ENCODE results near the gene MEGF6.

DNA sequence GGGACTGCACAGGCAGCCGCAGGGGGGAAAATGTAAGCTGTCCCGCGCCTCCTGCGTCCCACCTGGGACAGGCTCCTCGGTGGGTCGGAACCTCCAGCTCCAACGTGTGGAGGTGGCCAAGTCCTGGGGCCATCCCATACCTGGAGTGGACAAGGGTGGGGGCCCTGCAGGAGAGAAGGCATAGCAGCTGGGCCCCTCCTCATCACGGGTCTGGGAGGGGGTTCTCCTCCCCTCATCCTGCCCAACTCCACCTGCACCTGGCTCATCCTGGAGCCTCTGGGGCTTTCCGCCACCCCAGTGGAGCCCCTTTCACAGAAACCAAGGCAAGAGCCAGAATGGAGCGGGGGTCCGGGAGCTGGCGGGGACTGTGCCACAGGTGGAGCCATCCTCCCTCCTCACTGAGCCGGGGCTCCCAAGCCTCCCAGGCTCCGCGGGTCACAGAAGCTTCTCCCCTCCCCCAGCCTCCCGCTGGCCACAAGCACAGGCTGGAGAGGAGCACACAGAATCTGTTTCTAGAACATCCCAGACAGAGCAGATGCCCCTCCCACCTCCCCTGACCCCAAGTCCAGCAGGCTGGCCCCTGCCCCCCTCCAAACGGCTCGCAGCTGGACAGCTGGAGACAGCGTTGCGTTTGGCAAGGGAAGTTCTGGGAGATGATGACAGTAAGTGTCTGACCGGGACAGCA, 65.8 kb downstream of the MEGF6 start:
- TF ChIP-seq, protein P1, sequence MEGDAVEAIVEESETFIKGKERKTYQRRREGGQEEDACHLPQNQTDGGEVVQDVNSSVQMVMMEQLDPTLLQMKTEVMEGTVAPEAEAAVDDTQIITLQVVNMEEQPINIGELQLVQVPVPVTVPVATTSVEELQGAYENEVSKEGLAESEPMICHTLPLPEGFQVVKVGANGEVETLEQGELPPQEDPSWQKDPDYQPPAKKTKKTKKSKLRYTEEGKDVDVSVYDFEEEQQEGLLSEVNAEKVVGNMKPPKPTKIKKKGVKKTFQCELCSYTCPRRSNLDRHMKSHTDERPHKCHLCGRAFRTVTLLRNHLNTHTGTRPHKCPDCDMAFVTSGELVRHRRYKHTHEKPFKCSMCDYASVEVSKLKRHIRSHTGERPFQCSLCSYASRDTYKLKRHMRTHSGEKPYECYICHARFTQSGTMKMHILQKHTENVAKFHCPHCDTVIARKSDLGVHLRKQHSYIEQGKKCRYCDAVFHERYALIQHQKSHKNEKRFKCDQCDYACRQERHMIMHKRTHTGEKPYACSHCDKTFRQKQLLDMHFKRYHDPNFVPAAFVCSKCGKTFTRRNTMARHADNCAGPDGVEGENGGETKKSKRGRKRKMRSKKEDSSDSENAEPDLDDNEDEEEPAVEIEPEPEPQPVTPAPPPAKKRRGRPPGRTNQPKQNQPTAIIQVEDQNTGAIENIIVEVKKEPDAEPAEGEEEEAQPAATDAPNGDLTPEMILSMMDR (IDR thresholded peaks at IDR 0.05), result no peak
- TF ChIP-seq ZFX (IDR thresholded peaks at IDR 0.05; ENCODE audit: borderline replicate concordance), result no peak
